ENCODE data around the gene SOAT2.

DNA sequence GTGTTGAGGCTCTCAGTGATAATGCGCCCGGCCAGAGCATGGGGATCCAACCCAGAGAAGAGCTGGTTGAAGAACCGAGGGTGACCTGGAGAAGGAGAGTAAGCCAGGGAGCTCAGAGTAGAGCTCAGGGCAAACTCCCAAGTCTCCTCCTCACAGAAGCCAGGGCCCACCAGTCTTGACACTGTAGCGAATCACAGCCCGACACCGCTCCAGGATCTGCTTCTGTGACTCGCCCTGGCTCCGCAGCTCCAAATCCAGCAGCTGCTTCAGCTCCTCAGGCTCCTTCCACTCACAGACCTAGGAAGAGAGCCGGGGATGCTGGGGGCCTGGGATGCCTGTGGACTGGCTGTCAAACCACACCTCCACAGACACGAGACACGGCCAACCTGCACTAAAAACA lies 69.1 kb downstream of the SOAT2 start:
- TF ChIP-seq, protein P1, sequence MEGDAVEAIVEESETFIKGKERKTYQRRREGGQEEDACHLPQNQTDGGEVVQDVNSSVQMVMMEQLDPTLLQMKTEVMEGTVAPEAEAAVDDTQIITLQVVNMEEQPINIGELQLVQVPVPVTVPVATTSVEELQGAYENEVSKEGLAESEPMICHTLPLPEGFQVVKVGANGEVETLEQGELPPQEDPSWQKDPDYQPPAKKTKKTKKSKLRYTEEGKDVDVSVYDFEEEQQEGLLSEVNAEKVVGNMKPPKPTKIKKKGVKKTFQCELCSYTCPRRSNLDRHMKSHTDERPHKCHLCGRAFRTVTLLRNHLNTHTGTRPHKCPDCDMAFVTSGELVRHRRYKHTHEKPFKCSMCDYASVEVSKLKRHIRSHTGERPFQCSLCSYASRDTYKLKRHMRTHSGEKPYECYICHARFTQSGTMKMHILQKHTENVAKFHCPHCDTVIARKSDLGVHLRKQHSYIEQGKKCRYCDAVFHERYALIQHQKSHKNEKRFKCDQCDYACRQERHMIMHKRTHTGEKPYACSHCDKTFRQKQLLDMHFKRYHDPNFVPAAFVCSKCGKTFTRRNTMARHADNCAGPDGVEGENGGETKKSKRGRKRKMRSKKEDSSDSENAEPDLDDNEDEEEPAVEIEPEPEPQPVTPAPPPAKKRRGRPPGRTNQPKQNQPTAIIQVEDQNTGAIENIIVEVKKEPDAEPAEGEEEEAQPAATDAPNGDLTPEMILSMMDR (conservative IDR thresholded peaks at IDR 0.05; ENCODE audit: low read depth, low read length): no peak
- TF ChIP-seq EZH2 (IDR thresholded peaks at IDR 0.05; ENCODE audit: borderline replicate concordance, low read depth, low read length, poor library complexity, severe bottlenecking): no peak
